SK-N-SH treated with all-trans-retinoic acid at 6 μM for 48 hours (cell line): ENCODE results near the gene CTTN.

Source experiments
- ATAC-seq: fragments of 200-7000 bp; cut with Tn5 transposase; 3 replicates; pipeline ENCODE4 v1.9.1; 2020; ENCODE audit warnings: mild to moderate bottlenecking, moderate library complexity
- ARNTL ChIP-seq: fragments of 450-650 bp; formaldehyde crosslinking; IDR thresholded peaks from 2 replicates; pipeline ENCODE4 v1.5.0; 2020; ENCODE audit warnings: low read depth, mild to moderate bottlenecking, moderate library complexity, borderline replicate concordance
- BACH2 ChIP-seq: fragments of 250-450 bp; sonication (Bioruptor Pico); IDR thresholded peaks from 2 replicates; pipeline ENCODE4 v1.9.0; 2021; ENCODE audit warnings: mild to moderate bottlenecking, borderline replicate concordance
- CSDC2 ChIP-seq: fragments of 250-450 bp; sonication (Bioruptor Pico); IDR thresholded peaks from 2 replicates; pipeline ENCODE4 v1.5.0; 2020; ENCODE audit warnings: mild to moderate bottlenecking, moderate library complexity
- ESRRG ChIP-seq: fragments of 250-450 bp; sonication (Bioruptor Pico); IDR thresholded peaks from 2 replicates; pipeline ENCODE4 v1.6.1; 2021; ENCODE audit warnings: mild to moderate bottlenecking
- GLIS3 ChIP-seq: fragments of 250-450 bp; sonication (Bioruptor Pico); IDR thresholded peaks from 2 replicates; pipeline ENCODE4 v1.5.0; 2020; ENCODE audit warnings: mild to moderate bottlenecking, moderate library complexity
- ISL1 ChIP-seq: fragments of 250-450 bp; sonication (Bioruptor Pico); IDR thresholded peaks from 2 replicates; pipeline ENCODE4 v2.1.2; 2022; ENCODE audit warnings: mild to moderate bottlenecking, moderate library complexity
- OSR1 ChIP-seq: fragments of 250-450 bp; sonication (Bioruptor Pico); IDR thresholded peaks from 2 replicates; pipeline ENCODE4 v1.8.0; 2022; ENCODE audit warnings: moderate library complexity, mild to moderate bottlenecking, inconsistent platforms
- PPARA ChIP-seq: fragments of 250-450 bp; sonication (Bioruptor Pico); IDR thresholded peaks from 2 replicates; pipeline ENCODE4 v1.5.0; 2020; ENCODE audit warnings: mild to moderate bottlenecking, borderline replicate concordance
- RARB ChIP-seq: fragments of 250-450 bp; sonication (Bioruptor Pico); IDR thresholded peaks from 2 replicates; pipeline ENCODE4 v1.8.0; 2021; ENCODE audit warnings: mild to moderate bottlenecking, moderate library complexity
- SNAI2 ChIP-seq: fragments of 250-450 bp; sonication (Bioruptor Pico); IDR thresholded peaks from 2 replicates; pipeline ENCODE4 v1.5.0; 2020; ENCODE audit warnings: mild to moderate bottlenecking, moderate library complexity
- TCF4 ChIP-seq: fragments of 250-450 bp; sonication (Bioruptor Pico); IDR thresholded peaks from 2 replicates; pipeline ENCODE4 v1.8.0; 2021; ENCODE audit warnings: mild to moderate bottlenecking, moderate library complexity, borderline replicate concordance
- TOX ChIP-seq: fragments of 250-450 bp; sonication (Bioruptor Pico); IDR thresholded peaks from 2 replicates; pipeline ENCODE4 v1.8.0; 2021; ENCODE audit warnings: mild to moderate bottlenecking, moderate library complexity, borderline replicate concordance
- ZC3H10 ChIP-seq: fragments of 250-450 bp; sonication (Bioruptor Pico); IDR thresholded peaks from 2 replicates; pipeline ENCODE4 v1.5.1; 2021; ENCODE audit warnings: mild to moderate bottlenecking, moderate library complexity
- ZFP3 ChIP-seq: fragments of 250-450 bp; sonication (Bioruptor Pico); IDR thresholded peaks from 2 replicates; pipeline ENCODE4 v1.5.0; 2020; ENCODE audit warnings: mild to moderate bottlenecking, moderate library complexity
- ZFP30 ChIP-seq: fragments of 450-650 bp; formaldehyde crosslinking; IDR thresholded peaks from 2 replicates; pipeline ENCODE4 v1.5.0; 2022; ENCODE audit warnings: mild to moderate bottlenecking, moderate library complexity
- ZNF565 ChIP-seq: fragments of 450-650 bp; formaldehyde crosslinking; conservative IDR thresholded peaks from 2 replicates; pipeline ENCODE4 v1.5.0; 2020; ENCODE audit warnings: low read depth, mild to moderate bottlenecking, moderate library complexity
- ZNF70 ChIP-seq: fragments of 450-650 bp; formaldehyde crosslinking; IDR thresholded peaks from 2 replicates; pipeline ENCODE4 v1.5.0; 2020; ENCODE audit warnings: mild to moderate bottlenecking, moderate library complexity
- TF ChIP-seq, protein P1 (sequence below): fragments of 250-450 bp; sonication (Bioruptor Pico); IDR thresholded peaks from 2 replicates; pipeline ENCODE4 v1.5.0; 2020; ENCODE audit warnings: mild to moderate bottlenecking, moderate library complexity
- TF ChIP-seq, protein P2 (sequence below): fragments of 250-450 bp; sonication (Bioruptor Pico); IDR thresholded peaks from 2 replicates; pipeline ENCODE4 v1.5.1; 2020; ENCODE audit warnings: low read depth, mild to moderate bottlenecking, moderate library complexity
- TF ChIP-seq, protein P3 (sequence below): fragments of 250-450 bp; sonication (Bioruptor Pico); IDR thresholded peaks from 2 replicates; pipeline ENCODE4 v1.8.0; 2021; ENCODE audit warnings: low read depth, mild to moderate bottlenecking, moderate library complexity, borderline replicate concordance
- TF ChIP-seq, protein P4 (sequence below): fragments of 250-450 bp; sonication (Bioruptor Pico); IDR thresholded peaks from 2 replicates; pipeline ENCODE4 v1.5.1; 2021; ENCODE audit warnings: mild to moderate bottlenecking, moderate library complexity
- TF ChIP-seq, protein P5 (sequence below): fragments of 250-450 bp; sonication (Bioruptor Pico); IDR thresholded peaks from 2 replicates; pipeline ENCODE4 v1.8.0; 2020; ENCODE audit warnings: mild to moderate bottlenecking, moderate library complexity, borderline replicate concordance

The CTTN gene

DNA sequence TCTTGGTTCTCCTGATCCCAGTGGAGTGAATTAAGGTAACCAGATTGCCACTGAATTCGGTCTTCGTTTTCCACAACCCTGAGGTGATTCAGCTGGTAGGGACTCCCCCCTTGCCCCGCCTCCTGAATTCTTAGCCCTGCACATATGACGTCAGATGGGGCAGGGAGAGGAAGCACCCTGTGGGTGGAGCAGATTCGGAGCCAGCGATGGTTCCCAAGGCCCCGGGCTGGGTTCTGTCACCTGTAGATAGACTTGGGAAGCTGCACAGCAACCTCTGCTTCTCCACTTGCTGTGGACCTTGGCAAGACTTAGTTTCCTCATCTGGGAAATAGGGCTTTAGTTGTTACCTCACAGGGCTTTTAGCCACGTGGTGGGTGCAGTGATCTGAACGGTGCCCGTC lies 67.8 kb downstream of the CTTN start:
- TF ChIP-seq RARB (CRISPR knock-in tag), result no peak
- TF ChIP-seq GLIS3 (CRISPR knock-in tag), result no peak
- no peak for TF ChIP-seq ZC3H10 (CRISPR knock-in tag)
- no peak for TF ChIP-seq CSDC2 (CRISPR knock-in tag)
- no peak for TF ChIP-seq ARNTL
- TF ChIP-seq, protein P1, sequence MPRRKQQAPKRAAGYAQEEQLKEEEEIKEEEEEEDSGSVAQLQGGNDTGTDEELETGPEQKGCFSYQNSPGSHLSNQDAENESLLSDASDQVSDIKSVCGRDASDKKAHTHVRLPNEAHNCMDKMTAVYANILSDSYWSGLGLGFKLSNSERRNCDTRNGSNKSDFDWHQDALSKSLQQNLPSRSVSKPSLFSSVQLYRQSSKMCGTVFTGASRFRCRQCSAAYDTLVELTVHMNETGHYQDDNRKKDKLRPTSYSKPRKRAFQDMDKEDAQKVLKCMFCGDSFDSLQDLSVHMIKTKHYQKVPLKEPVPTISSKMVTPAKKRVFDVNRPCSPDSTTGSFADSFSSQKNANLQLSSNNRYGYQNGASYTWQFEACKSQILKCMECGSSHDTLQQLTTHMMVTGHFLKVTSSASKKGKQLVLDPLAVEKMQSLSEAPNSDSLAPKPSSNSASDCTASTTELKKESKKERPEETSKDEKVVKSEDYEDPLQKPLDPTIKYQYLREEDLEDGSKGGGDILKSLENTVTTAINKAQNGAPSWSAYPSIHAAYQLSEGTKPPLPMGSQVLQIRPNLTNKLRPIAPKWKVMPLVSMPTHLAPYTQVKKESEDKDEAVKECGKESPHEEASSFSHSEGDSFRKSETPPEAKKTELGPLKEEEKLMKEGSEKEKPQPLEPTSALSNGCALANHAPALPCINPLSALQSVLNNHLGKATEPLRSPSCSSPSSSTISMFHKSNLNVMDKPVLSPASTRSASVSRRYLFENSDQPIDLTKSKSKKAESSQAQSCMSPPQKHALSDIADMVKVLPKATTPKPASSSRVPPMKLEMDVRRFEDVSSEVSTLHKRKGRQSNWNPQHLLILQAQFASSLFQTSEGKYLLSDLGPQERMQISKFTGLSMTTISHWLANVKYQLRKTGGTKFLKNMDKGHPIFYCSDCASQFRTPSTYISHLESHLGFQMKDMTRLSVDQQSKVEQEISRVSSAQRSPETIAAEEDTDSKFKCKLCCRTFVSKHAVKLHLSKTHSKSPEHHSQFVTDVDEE, result no peak
- no peak for TF ChIP-seq ZNF565 (CRISPR knock-in tag)
- TF ChIP-seq OSR1, result no peak
- TF ChIP-seq ZNF70 (CRISPR knock-in tag), result no peak
- no peak for TF ChIP-seq TCF4 (CRISPR knock-in tag)
- no peak for TF ChIP-seq BACH2 (CRISPR knock-in tag)
- TF ChIP-seq, protein P2, sequence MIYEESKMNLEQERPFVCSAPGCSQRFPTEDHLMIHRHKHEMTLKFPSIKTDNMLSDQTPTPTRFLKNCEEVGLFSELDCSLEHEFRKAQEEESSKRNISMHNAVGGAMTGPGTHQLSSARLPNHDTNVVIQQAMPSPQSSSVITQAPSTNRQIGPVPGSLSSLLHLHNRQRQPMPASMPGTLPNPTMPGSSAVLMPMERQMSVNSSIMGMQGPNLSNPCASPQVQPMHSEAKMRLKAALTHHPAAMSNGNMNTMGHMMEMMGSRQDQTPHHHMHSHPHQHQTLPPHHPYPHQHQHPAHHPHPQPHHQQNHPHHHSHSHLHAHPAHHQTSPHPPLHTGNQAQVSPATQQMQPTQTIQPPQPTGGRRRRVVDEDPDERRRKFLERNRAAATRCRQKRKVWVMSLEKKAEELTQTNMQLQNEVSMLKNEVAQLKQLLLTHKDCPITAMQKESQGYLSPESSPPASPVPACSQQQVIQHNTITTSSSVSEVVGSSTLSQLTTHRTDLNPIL (CRISPR knock-in tag), result no peak
- no peak for TF ChIP-seq ESRRG (CRISPR knock-in tag)
- TF ChIP-seq, protein P3, sequence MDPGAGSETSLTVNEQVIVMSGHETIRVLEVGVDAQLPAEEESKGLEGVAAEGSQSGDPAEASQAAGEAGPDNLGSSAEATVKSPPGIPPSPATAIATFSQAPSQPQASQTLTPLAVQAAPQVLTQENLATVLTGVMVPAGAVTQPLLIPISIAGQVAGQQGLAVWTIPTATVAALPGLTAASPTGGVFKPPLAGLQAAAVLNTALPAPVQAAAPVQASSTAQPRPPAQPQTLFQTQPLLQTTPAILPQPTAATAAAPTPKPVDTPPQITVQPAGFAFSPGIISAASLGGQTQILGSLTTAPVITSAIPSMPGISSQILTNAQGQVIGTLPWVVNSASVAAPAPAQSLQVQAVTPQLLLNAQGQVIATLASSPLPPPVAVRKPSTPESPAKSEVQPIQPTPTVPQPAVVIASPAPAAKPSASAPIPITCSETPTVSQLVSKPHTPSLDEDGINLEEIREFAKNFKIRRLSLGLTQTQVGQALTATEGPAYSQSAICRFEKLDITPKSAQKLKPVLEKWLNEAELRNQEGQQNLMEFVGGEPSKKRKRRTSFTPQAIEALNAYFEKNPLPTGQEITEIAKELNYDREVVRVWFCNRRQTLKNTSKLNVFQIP (CRISPR knock-in tag), result no peak
- TF ChIP-seq, protein P4, sequence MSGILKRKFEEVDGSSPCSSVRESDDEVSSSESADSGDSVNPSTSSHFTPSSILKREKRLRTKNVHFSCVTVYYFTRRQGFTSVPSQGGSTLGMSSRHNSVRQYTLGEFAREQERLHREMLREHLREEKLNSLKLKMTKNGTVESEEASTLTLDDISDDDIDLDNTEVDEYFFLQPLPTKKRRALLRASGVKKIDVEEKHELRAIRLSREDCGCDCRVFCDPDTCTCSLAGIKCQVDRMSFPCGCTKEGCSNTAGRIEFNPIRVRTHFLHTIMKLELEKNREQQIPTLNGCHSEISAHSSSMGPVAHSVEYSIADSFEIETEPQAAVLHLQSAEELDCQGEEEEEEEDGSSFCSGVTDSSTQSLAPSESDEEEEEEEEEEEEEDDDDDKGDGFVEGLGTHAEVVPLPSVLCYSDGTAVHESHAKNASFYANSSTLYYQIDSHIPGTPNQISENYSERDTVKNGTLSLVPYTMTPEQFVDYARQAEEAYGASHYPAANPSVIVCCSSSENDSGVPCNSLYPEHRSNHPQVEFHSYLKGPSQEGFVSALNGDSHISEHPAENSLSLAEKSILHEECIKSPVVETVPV (CRISPR knock-in tag), result no peak
- no peak for TF ChIP-seq SNAI2 (CRISPR knock-in tag)
- TF ChIP-seq, protein P5, sequence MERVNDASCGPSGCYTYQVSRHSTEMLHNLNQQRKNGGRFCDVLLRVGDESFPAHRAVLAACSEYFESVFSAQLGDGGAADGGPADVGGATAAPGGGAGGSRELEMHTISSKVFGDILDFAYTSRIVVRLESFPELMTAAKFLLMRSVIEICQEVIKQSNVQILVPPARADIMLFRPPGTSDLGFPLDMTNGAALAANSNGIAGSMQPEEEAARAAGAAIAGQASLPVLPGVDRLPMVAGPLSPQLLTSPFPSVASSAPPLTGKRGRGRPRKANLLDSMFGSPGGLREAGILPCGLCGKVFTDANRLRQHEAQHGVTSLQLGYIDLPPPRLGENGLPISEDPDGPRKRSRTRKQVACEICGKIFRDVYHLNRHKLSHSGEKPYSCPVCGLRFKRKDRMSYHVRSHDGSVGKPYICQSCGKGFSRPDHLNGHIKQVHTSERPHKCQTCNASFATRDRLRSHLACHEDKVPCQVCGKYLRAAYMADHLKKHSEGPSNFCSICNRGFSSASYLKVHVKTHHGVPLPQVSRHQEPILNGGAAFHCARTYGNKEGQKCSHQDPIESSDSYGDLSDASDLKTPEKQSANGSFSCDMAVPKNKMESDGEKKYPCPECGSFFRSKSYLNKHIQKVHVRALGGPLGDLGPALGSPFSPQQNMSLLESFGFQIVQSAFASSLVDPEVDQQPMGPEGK, result no peak
- no peak for TF ChIP-seq ISL1 (CRISPR knock-in tag)
- no peak for TF ChIP-seq ZFP3
- ATAC-seq, result no peak

DNA sequence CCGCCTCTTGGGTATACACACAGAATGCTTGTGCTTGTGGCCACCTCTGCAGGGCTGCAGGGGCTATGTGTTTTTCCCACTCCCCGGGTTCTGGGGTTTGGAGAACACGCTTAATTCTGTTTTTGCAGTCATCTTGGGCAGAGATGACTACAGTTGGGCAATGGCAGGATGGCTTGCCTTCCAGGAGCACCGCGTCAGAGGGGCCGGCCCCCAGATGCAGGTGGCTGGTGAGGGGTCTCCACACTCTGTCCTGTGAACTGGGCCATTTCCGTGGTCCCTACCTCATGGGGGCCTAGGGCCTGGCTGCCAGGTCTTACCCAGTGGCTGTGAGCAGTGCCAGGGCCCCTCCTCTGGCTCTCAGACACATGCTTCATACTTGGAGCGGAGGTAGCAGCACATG lies 68.3 kb downstream of the CTTN start:
- ATAC-seq, result no peak
- TF ChIP-seq ZC3H10 (CRISPR knock-in tag) (no peak), CSDC2 (CRISPR knock-in tag) (no peak), BACH2 (CRISPR knock-in tag) (no peak), ZNF565 (CRISPR knock-in tag) (no peak), ESRRG (CRISPR knock-in tag) (no peak), GLIS3 (CRISPR knock-in tag) (no peak), TOX (CRISPR knock-in tag) (no peak), ISL1 (CRISPR knock-in tag) (no peak), PPARA (no peak), ZFP30 (CRISPR knock-in tag) (no peak), SNAI2 (CRISPR knock-in tag) (no peak)
- TF ChIP-seq, protein P2 (CRISPR knock-in tag), result no peak
- TF ChIP-seq, protein P4 (CRISPR knock-in tag), result no peak
- TF ChIP-seq, protein P1, result no peak
- TF ChIP-seq, protein P5, result no peak
